GM21360 (cell line): ENCODE measurements around the gene P4HTM.

Experiments
- ATAC-seq: cut with Tn5 transposase; IDR thresholded peaks from one replicate; pipeline ENCODE4 v1.9.1; 2021; ENCODE audit warnings: mild to moderate bottlenecking, moderate library complexity; ENCODE audit not compliant: unreplicated experiment

P4HTM gene

GRCh38 chr3:48983096-48983495 is 6.9 kb upstream of the P4HTM start:
- no peak for ATAC-seq

GRCh38 chr3:48984663-48985062 is 5.4 kb upstream of the P4HTM start:
- ATAC-seq = no peak

GRCh38 chr3:48985831-48986376 is 4.1 kb upstream of the P4HTM start:
- no peak for ATAC-seq

GRCh38 chr3:48989126-48989795 is 780 bp upstream of the P4HTM start:
- no peak for ATAC-seq

GRCh38 chr3:48990636-48991469 is 812 bp downstream of the P4HTM start:
- no peak for ATAC-seq

GRCh38 chr3:48991851-48992545 is 2.0 kb downstream of the P4HTM start:
- ATAC-seq = no peak

GRCh38 chr3:48993834-48994233 is 3.8 kb downstream of the P4HTM start:
- no peak for ATAC-seq

- no peak for ATAC-seq
Measured at GRCh38 chr3:48996640-48997039, 6.6 kb downstream of the P4HTM start.

GRCh38 chr3:48997102-48997635 is 7.1 kb downstream of the P4HTM start:
- no peak for ATAC-seq

- no peak for ATAC-seq
Measured at GRCh38 chr3:48997714-48998637, 7.9 kb downstream of the P4HTM start.

- ATAC-seq = no peak
Measured at GRCh38 chr3:48999085-48999858, 9.2 kb downstream of the P4HTM start.

GRCh38 chr3:49001155-49001554 is 11.1 kb downstream of the P4HTM start:
- ATAC-seq = no peak

- no peak for ATAC-seq
Measured at GRCh38 chr3:49004352-49005302, 14.6 kb downstream of the P4HTM start.

- no peak for ATAC-seq
Measured at GRCh38 chr3:49005303-49005680, 15.3 kb downstream of the P4HTM start.

GRCh38 chr3:49005998-49006397 is 16.0 kb downstream of the P4HTM start:
- no peak for ATAC-seq

- no peak for ATAC-seq
Measured at GRCh38 chr3:49006408-49007067, 16.5 kb downstream of the P4HTM start.

GRCh38 chr3:49007068-49007770 is 17.2 kb downstream of the P4HTM start, which contains the start of gene WDR6:
Gene WDR6, plus strand, starts transcription at chr3:49007391. Its CDS starts 41 bp downstream, at chr3:49007432.
- ATAC-seq = peak; percentile 79
